ENCODE data around the gene STAG2.

Gene STAG2

DNA sequence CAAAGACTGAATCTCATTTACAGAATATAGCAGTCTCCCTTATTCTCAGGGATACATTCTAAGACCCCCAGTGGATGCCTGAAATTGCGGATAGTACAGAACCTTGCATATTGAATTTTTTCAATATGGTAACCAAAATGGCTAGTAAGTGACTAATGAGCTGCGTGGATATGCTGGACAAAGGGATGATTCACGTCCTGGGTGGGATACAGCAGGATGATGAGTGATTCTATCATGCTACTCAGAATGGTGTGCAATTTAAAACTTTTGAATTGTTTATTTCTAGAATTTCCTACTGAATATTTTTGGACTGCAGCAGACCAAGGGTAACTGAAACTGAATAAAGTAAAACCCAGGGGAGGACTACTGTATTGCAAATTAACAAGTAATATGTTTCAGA, 66.7 kb downstream of the STAG2 start:
- Histone ChIP-seq H3K4me2 (ENCODE audit: low read length) (no peak overlapping the region), H3K27me3 (ENCODE audit: insufficient read depth, low read length) (no peaks in the 10 kb centered on the region), H3K9me3 (ENCODE audit: insufficient read depth, low read depth, low read length) (no peaks in the 10 kb centered on the region), H3K23ac (ENCODE audit: low read length) (no peak overlapping the region), H3K36me3 (ENCODE audit: control insufficient read depth in 1 of 2, insufficient read depth in 2 of 2, low read length in 2 of 2) (no peaks in the 10 kb centered on the region), H3K4me1 (ENCODE audit: control insufficient read depth in 1 of 2, insufficient read depth in 2 of 2, low read length in 2 of 2) (no peaks in the 10 kb centered on the region), H4K91ac (ENCODE audit: low read depth, low read length) (no peak overlapping the region), H4K12ac (ENCODE audit: low read depth, low read length) (no peak overlapping the region), H2BK5ac (ENCODE audit: low read depth, low read length, poor library complexity) (no peak overlapping the region), H4K8ac (ENCODE audit: low read depth, low read length) (no peak overlapping the region), H2BK120ac (ENCODE audit: insufficient read depth, low read length, poor library complexity) (no peak overlapping the region), H3K4ac (ENCODE audit: low read depth, low read length) (no peak overlapping the region), H3K79me1 (ENCODE audit: low read length) (no peaks in the 10 kb centered on the region), H3K14ac (ENCODE audit: low read length) (no peak overlapping the region), H3K4me3 (ENCODE audit: low read depth, low read length) (no peak overlapping the region), H2BK12ac (ENCODE audit: low read length) (no peak overlapping the region), H2AFZ (ENCODE audit: insufficient read depth, low read length, poor library complexity) (no peak overlapping the region), H3K9ac (ENCODE audit: low read length) (no peak overlapping the region), H3K18ac (ENCODE audit: low read length) (no peak overlapping the region), H2AK5ac (ENCODE audit: low read length) (no peak overlapping the region), H3K27ac (ENCODE audit: low read depth, low read length) (no peak overlapping the region), H3K79me2 (ENCODE audit: control insufficient read depth, insufficient read depth, low read length, poor library complexity) (no peaks in the 10 kb centered on the region)
- no CpG with 5 or more reads among the region's 3 CpGs for WGBS (ENCODE audit: extremely low coverage, insufficient coverage, insufficient read length)
- DNase-seq = no peak

DNA sequence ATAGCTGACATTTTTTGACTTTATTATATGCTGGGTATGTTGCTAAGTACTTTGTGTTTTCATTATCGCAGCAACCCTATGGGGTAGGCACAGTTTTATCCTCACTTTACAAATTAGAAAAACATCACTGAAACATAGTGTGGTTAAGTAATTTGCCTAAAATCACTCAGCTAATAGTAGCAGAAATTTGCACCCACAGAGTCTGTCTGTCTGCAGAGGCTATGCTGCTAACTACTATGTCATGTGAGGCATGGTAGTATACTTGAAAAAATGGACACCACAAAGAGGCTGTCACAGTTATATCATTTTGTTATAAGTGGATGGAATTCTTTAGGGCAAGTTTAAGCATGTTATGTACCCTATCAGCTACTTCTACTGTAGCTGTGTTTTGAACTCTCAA, 69.0 kb downstream of the STAG2 start:
- H4K8ac ChIP-seq (ENCODE audit: low read depth, low read length) = no peak overlapping the region
- H2BK120ac ChIP-seq (ENCODE audit: insufficient read depth, low read length, poor library complexity) = no peak overlapping the region
- H3K79me1 ChIP-seq (ENCODE audit: low read length) = no peaks in the 10 kb centered on the region
- H3K27ac ChIP-seq (ENCODE audit: low read depth, low read length) = no peak overlapping the region
- H3K18ac ChIP-seq (ENCODE audit: low read length) = no peak overlapping the region
- H2AFZ ChIP-seq (ENCODE audit: insufficient read depth, low read length, poor library complexity) = no peak overlapping the region
- H4K91ac ChIP-seq (ENCODE audit: low read depth, low read length) = no peak overlapping the region
- no peak for DNase-seq
- H3K4me1 ChIP-seq (ENCODE audit: control insufficient read depth in 1 of 2, insufficient read depth in 2 of 2, low read length in 2 of 2) = no peaks in the 10 kb centered on the region
- no peak overlapping the region for H2AK5ac ChIP-seq (ENCODE audit: low read length)
- no peaks in the 10 kb centered on the region for H3K27me3 ChIP-seq (ENCODE audit: insufficient read depth, low read length)
- no peak overlapping the region for H2BK5ac ChIP-seq (ENCODE audit: low read depth, low read length, poor library complexity)
- no peak overlapping the region for H2BK12ac ChIP-seq (ENCODE audit: low read length)
- no peaks in the 10 kb centered on the region for H3K36me3 ChIP-seq (ENCODE audit: control insufficient read depth in 1 of 2, insufficient read depth in 2 of 2, low read length in 2 of 2)
- H3K14ac ChIP-seq (ENCODE audit: low read length) = no peak overlapping the region
- H3K9me3 ChIP-seq (ENCODE audit: insufficient read depth, low read depth, low read length) = no peaks in the 10 kb centered on the region
- H3K9ac ChIP-seq (ENCODE audit: low read length) = no peak overlapping the region
- no peak overlapping the region for H3K4me2 ChIP-seq (ENCODE audit: low read length)
- WGBS (ENCODE audit: extremely low coverage, insufficient coverage, insufficient read length) = no CpG with 5 or more reads among the region's 1 CpG
- no peaks in the 10 kb centered on the region for H3K79me2 ChIP-seq (ENCODE audit: control insufficient read depth, insufficient read depth, low read length, poor library complexity)
- H3K4me3 ChIP-seq (ENCODE audit: low read depth, low read length) = no peak overlapping the region
- H3K4ac ChIP-seq (ENCODE audit: low read depth, low read length) = no peak overlapping the region
- H4K12ac ChIP-seq (ENCODE audit: low read depth, low read length) = no peak overlapping the region
- no peak overlapping the region for H3K23ac ChIP-seq (ENCODE audit: low read length)

DNA sequence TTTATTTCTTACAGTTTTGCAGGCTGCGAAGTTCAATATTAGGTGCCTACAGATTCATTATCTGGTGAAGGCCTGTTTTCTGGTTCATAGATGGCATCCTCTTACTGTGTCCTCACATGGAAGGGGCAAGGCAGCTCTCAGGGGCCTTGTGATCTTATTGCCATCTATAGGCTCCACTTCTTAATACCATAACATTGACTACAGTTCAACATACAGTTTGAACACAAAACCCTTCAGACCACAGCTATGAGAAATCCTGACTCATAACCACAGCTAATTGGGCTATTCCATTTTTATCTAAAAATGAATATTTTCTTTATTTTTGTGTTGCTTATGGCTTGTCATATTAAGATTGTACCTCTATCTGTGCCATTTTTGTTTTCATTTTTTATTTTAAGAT, 72.3 kb downstream of the STAG2 start:
- Histone ChIP-seq H3K4me3 (ENCODE audit: low read depth, low read length) (no peak overlapping the region), H3K9ac (ENCODE audit: low read length) (no peak overlapping the region), H3K79me1 (ENCODE audit: low read length) (no peaks in the 10 kb centered on the region), H3K9me3 (ENCODE audit: insufficient read depth, low read depth, low read length) (no peaks in the 10 kb centered on the region), H3K27ac (ENCODE audit: low read depth, low read length) (no peak overlapping the region), H3K4me2 (ENCODE audit: low read length) (no peak overlapping the region), H3K4ac (ENCODE audit: low read depth, low read length) (no peak overlapping the region), H4K91ac (ENCODE audit: low read depth, low read length) (no peak overlapping the region), H3K4me1 (ENCODE audit: control insufficient read depth in 1 of 2, insufficient read depth in 2 of 2, low read length in 2 of 2) (no peaks in the 10 kb centered on the region), H2BK120ac (ENCODE audit: insufficient read depth, low read length, poor library complexity) (no peak overlapping the region), H3K23ac (ENCODE audit: low read length) (no peak overlapping the region), H2BK12ac (ENCODE audit: low read length) (no peak overlapping the region), H4K8ac (ENCODE audit: low read depth, low read length) (no peak overlapping the region), H2BK5ac (ENCODE audit: low read depth, low read length, poor library complexity) (no peak overlapping the region), H3K27me3 (ENCODE audit: insufficient read depth, low read length) (no peaks in the 10 kb centered on the region), H4K12ac (ENCODE audit: low read depth, low read length) (no peak overlapping the region), H3K79me2 (ENCODE audit: control insufficient read depth, insufficient read depth, low read length, poor library complexity) (no peaks in the 10 kb centered on the region), H3K18ac (ENCODE audit: low read length) (no peak overlapping the region), H3K14ac (ENCODE audit: low read length) (no peak overlapping the region), H2AFZ (ENCODE audit: insufficient read depth, low read length, poor library complexity) (no peak overlapping the region), H3K36me3 (ENCODE audit: control insufficient read depth in 1 of 2, insufficient read depth in 2 of 2, low read length in 2 of 2) (no peaks in the 10 kb centered on the region), H2AK5ac (ENCODE audit: low read length) (no peak overlapping the region)
- no peak for DNase-seq
- WGBS (ENCODE audit: extremely low coverage, insufficient coverage, insufficient read length) = no CpG with 5 or more reads among the region's 1 CpG

DNA sequence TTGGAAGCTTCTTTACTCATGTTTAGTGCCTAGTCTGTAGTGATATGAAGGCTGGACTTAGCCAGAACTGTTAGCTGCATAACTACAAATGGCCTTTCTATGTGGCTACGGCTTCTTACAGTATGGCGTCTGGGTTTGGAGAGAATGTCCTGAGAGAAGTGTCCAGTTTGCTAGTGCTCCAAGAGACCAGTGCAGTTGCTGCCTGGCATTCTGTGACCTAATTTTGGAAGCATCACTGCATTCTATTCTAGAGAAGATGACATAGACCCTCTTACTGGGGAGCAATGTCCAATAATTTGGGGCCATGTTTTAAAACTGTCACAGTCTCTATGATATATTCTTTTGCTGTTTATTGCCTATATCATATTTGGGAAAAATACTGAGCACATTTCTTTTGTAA, 74.2 kb downstream of the STAG2 start:
- no peak overlapping the region for H3K14ac ChIP-seq (ENCODE audit: low read length)
- WGBS (ENCODE audit: extremely low coverage, insufficient coverage, insufficient read length) = no CpG with 5 or more reads among the region's 2 CpGs

More for the DNA sequence above, 74.2 kb downstream of the STAG2 start:
- H3K9ac ChIP-seq (ENCODE audit: low read length) = no peak overlapping the region
- H3K79me2 ChIP-seq (ENCODE audit: control insufficient read depth, insufficient read depth, low read length, poor library complexity) = no peaks in the 10 kb centered on the region
- peaks cover 0 to 3% of the 10 kb centered on the region in 2 experiments for H3K36me3 ChIP-seq (ENCODE audit: control insufficient read depth in 1 of 2, insufficient read depth in 2 of 2, low read length in 2 of 2)
- H3K4me2 ChIP-seq (ENCODE audit: low read length) = no peak overlapping the region
- H3K4me3 ChIP-seq (ENCODE audit: low read depth, low read length) = no peak overlapping the region
- H3K18ac ChIP-seq (ENCODE audit: low read length) = no peak overlapping the region
- no peak overlapping the region for H3K23ac ChIP-seq (ENCODE audit: low read length)
- DNase-seq = no peak
- H3K79me1 ChIP-seq (ENCODE audit: low read length) = no peaks in the 10 kb centered on the region
- H3K27ac ChIP-seq (ENCODE audit: low read depth, low read length) = no peak overlapping the region
- no peak overlapping the region for H2AFZ ChIP-seq (ENCODE audit: insufficient read depth, low read length, poor library complexity)
- H3K9me3 ChIP-seq (ENCODE audit: insufficient read depth, low read depth, low read length) = no peaks in the 10 kb centered on the region
- H4K12ac ChIP-seq (ENCODE audit: low read depth, low read length) = no peak overlapping the region
- H3K4ac ChIP-seq (ENCODE audit: low read depth, low read length) = no peak overlapping the region
- no peaks in the 10 kb centered on the region for H3K4me1 ChIP-seq (ENCODE audit: control insufficient read depth in 1 of 2, insufficient read depth in 2 of 2, low read length in 2 of 2)
- no peak overlapping the region for H2BK5ac ChIP-seq (ENCODE audit: low read depth, low read length, poor library complexity)
- H4K91ac ChIP-seq (ENCODE audit: low read depth, low read length) = no peak overlapping the region
- H2BK12ac ChIP-seq (ENCODE audit: low read length) = no peak overlapping the region
- no peak overlapping the region for H2AK5ac ChIP-seq (ENCODE audit: low read length)
- H4K8ac ChIP-seq (ENCODE audit: low read depth, low read length) = no peak overlapping the region
- H2BK120ac ChIP-seq (ENCODE audit: insufficient read depth, low read length, poor library complexity) = no peak overlapping the region
- H3K27me3 ChIP-seq (ENCODE audit: insufficient read depth, low read length) = no peaks in the 10 kb centered on the region
